Type B pancreatic cell (in vitro differentiated cells): ENCODE results near the gene GBP3. TPM values are rescaled to one million over a fixed set of nuclear protein-coding genes. Genes with fewer than 3 reads are reported as not detected.
"Not testable (repeated sequence)": the region's sequence is repeated elsewhere in the genome, so short reads cannot be mapped to it uniquely, and the experiment has no call there.

Source experiments
- DNase-seq: peaks from one replicate; pipeline ENCODE4 v3.0.0; 2021; ENCODE audit warnings: mixed read lengths; ENCODE audit not compliant: unreplicated experiment; ENCODE audit errors: extremely low spot score
- H3K27ac Mint-ChIP-seq: 2 replicates; pipeline ENCODE4 v1.8.0; 2021; ENCODE audit warnings: mild to moderate bottlenecking, mixed read lengths
- H3K27me3 Mint-ChIP-seq: 2 replicates; pipeline ENCODE4 v1.8.0; 2021; ENCODE audit warnings: mixed read lengths
- H3K36me3 Mint-ChIP-seq: 2 replicates; pipeline ENCODE4 v1.8.0; 2021; ENCODE audit warnings: mixed read lengths
- H3K4me1 Mint-ChIP-seq: one replicate; pipeline ENCODE4 v1.8.0; 2021; ENCODE audit warnings: mixed read lengths; ENCODE audit not compliant: unreplicated experiment
- H3K4me3 Mint-ChIP-seq: 2 replicates; pipeline ENCODE4 v1.8.0; 2021; ENCODE audit warnings: mild to moderate bottlenecking, mixed read lengths
- H3K9me3 Mint-ChIP-seq: 2 replicates; pipeline ENCODE4 v1.8.0; 2021; ENCODE audit warnings: mixed read lengths
- total RNA-seq: library from RNA; stranded (reverse); gene quantifications from 2 replicates; pipeline ENCODE4 v1.2.1, GENCODE V29; 2021; ENCODE audit warnings: low replicate concordance
- TF ChIP-seq, protein P1 (sequence below): fragments of 200-600 bp; sonication (generic); conservative IDR thresholded peaks from 2 replicates; pipeline ENCODE4 v1.5.0; 2021; ENCODE audit warnings: antibody characterized with exemption, mild to moderate bottlenecking

The GBP3 gene
- total RNA-seq, 1 donor from 2014 or later: 10.1 TPM

- H3K27me3 Mint-ChIP-seq: no peaks in the 10 kb centered on the region
- H3K27ac Mint-ChIP-seq: no peak overlapping the region
- H3K4me3 Mint-ChIP-seq: no peak overlapping the region
- no peaks in the 10 kb centered on the region for H3K36me3 Mint-ChIP-seq
- H3K4me1 Mint-ChIP-seq: no peaks in the 10 kb centered on the region
- no peak for DNase-seq
- H3K9me3 Mint-ChIP-seq: no peaks in the 10 kb centered on the region
- TF ChIP-seq, protein P1, sequence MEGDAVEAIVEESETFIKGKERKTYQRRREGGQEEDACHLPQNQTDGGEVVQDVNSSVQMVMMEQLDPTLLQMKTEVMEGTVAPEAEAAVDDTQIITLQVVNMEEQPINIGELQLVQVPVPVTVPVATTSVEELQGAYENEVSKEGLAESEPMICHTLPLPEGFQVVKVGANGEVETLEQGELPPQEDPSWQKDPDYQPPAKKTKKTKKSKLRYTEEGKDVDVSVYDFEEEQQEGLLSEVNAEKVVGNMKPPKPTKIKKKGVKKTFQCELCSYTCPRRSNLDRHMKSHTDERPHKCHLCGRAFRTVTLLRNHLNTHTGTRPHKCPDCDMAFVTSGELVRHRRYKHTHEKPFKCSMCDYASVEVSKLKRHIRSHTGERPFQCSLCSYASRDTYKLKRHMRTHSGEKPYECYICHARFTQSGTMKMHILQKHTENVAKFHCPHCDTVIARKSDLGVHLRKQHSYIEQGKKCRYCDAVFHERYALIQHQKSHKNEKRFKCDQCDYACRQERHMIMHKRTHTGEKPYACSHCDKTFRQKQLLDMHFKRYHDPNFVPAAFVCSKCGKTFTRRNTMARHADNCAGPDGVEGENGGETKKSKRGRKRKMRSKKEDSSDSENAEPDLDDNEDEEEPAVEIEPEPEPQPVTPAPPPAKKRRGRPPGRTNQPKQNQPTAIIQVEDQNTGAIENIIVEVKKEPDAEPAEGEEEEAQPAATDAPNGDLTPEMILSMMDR: no peak
These were observed 18.5 kb upstream of the GBP3 start for GRCh38 chr1:89041119-89041641.

GRCh38 chr1:89040315-89040626 lies 17.6 kb upstream of the GBP3 start:
- Mint-ChIP-seq H3K4me3 (no peak overlapping the region), H3K4me1 (no peaks in the 10 kb centered on the region), H3K9me3 (peaks cover under 1% of the 10 kb centered on the region)

DNA sequence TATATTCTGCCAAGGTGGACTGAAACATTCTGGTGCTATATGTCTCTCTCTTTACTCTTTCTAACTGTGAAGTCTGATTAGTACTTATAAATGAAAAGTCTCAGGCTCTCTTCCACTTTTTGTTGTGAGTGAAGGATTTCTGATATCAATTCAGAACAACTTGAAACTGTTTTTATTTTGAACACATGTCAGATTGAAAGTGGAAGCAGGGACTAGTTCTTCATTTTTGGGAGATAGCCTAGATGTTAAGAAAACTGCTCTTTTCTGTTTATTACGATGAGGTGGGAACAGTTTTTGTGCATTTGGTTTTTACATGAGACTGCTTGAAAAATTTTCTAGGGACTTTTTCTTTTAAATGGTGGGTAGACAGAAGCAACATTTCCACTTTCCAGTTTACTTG lies 14.5 kb upstream of the GBP3 start:
- Mint-ChIP-seq H3K4me1 (no peaks in the 10 kb centered on the region), H3K36me3 (no peaks in the 10 kb centered on the region), H3K9me3 (peaks cover 6% of the 10 kb centered on the region), H3K4me3 (no peak overlapping the region), H3K27ac (no peak overlapping the region), H3K27me3 (no peaks in the 10 kb centered on the region)
- TF ChIP-seq, protein P1: no peak
- no peak for DNase-seq

More at GRCh38 chr1:89040315-89040626, 17.6 kb upstream of the GBP3 start:
- DNase-seq: no peak
- H3K27ac Mint-ChIP-seq: no peak overlapping the region
- H3K36me3 Mint-ChIP-seq: no peaks in the 10 kb centered on the region
- no peaks in the 10 kb centered on the region for H3K27me3 Mint-ChIP-seq
- TF ChIP-seq, protein P1: no peak

DNA sequence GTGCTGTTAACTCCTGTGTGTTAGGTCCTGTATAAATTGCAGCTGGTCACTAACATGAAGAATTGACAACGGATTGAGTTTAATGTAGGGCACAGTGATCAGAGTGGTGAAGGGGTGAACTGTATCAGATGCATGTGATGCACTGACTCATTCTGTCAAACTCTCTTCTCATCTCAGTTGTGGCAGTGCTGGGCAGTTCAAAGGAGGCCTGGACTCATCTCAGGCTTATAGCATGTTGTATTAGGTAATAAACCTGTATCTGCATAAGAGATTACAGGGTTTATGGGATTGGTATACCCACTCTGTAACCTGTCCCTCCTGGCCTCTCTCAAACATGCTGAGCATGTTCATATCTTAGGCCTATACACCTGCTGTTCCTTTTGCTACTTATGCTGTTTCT lies 12.4 kb upstream of the GBP3 start:
- H3K9me3 Mint-ChIP-seq: peaks cover 6% of the 10 kb centered on the region
- no peaks in the 10 kb centered on the region for H3K36me3 Mint-ChIP-seq
- TF ChIP-seq, protein P1: no peak
- no peak overlapping the region for H3K4me3 Mint-ChIP-seq
- DNase-seq: no peak
- no peaks in the 10 kb centered on the region for H3K27me3 Mint-ChIP-seq
- no peaks in the 10 kb centered on the region for H3K4me1 Mint-ChIP-seq
- H3K27ac Mint-ChIP-seq: no peak overlapping the region

DNA sequence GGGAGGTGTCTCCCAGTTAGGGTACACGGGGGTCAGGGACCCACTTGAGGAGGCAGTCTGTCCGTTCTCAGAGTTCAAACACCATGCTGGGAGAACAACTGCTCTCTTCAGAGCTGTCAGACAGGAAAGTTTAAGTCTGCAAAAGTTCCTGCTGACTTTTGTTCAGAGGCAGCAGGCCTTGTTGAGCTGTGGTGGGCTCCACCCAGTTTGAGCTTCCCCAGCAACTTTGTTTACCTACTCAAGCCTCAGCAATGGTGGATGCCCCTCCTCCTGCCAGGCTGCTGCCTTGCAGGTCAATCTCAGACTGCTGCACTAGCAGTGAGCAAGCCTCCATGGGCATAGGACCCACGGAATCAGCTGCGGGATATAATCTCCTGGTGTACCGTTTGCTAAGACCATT lies 11.3 kb upstream of the GBP3 start:
- not testable (repeated sequence) for H3K27ac Mint-ChIP-seq, H3K4me3 Mint-ChIP-seq, H3K9me3 Mint-ChIP-seq, H3K27me3 Mint-ChIP-seq, DNase-seq, H3K36me3 Mint-ChIP-seq, H3K4me1 Mint-ChIP-seq

- H3K27ac Mint-ChIP-seq, H3K9me3 Mint-ChIP-seq, H3K27me3 Mint-ChIP-seq, H3K4me1 Mint-ChIP-seq, H3K4me3 Mint-ChIP-seq, DNase-seq, H3K36me3 Mint-ChIP-seq: not testable (repeated sequence)
These were observed 6.4 kb upstream of the GBP3 start for GRCh38 chr1:89029051-89029450.

- Mint-ChIP-seq H3K36me3 (no peaks in the 10 kb centered on the region), H3K27ac (no peak overlapping the region), H3K27me3 (no peaks in the 10 kb centered on the region), H3K9me3 (peaks cover 5% of the 10 kb centered on the region), H3K4me3 (no peak overlapping the region), H3K4me1 (peaks cover 16% of the 10 kb centered on the region)
- TF ChIP-seq, protein P1: no peak
- DNase-seq: no peak
These were observed 3.3 kb upstream of the GBP3 start for GRCh38 chr1:89025928-89026327.
